ENCODE data around the gene TSGA10IP. TPM values are rescaled to one million over a fixed set of nuclear protein-coding genes. Genes with fewer than 3 reads are reported as not detected.

The TSGA10IP gene
- not detected in 2 replicates for total RNA-seq

DNA sequence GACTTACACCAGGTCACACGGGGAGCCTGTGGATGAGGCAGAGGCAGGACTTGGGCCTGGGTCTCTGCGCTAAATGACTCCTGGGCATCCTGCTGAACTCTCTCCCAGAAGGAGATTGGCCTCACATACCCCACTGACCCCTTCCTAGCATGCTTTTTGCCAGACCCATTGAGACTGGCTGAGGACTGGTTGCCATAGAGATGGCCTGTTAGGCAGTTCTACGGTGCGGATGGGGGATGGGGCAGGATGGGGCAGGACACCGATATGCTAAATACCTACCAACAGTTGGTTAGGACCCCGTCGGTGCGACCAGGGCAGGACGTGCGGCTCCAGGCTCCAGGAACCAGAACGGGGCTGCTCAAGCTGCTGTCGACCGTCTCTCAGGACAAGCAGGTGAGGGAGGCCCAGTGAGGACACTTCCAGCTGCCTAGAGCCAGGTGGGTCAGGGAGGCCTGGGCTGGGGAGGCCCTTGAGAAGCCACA, at the start of gene TSGA10IP:
TSGA10IP (plus strand) TSS at position 51 of the 482 bp plus-strand sequence; CDS start at position 247, 196 bp downstream.

DNA sequence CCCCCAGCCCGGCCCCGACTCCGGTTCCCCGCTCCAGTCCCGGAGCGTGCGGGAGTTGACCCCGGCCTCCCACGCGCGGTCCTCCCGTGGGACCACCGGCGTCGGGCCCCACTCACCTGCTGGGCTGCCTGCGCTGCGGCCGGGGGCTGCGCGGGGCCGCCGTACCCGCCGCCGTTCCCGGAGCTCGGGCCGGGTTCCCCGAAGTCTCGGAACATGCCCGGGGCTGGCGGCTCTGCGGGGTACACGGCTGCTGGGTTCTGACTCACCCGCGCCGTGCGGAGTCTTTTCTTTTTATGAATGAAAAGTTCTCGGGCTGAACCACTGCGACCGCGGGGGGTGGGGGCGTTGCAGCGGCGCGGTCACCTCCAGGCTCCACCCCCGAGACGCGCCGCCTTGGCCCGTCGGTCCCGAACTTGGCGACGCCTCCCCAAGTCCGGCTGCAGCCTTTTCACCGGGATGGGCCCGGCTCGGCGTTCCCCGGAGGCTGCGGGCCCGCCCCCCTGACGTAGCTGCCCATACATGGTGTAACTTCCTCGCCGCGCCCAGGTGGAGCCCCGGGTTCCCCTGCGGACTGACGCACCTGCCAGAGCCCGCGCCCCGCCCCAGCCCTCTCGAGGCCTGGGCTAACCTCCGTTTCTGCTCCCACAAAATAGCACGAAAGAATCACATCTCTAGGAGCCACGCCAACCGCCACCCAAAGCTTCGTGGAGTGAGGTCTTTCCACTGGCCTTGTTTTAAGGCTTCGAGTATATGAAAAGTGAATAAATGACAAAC, 45.0 kb upstream of the TSGA10IP start, which contains the start of gene FOSL1:
FOSL1 (minus strand) TSS at position 264 of the 774 bp plus-strand sequence; CDS start at position 215, 49 bp downstream.

DNA sequence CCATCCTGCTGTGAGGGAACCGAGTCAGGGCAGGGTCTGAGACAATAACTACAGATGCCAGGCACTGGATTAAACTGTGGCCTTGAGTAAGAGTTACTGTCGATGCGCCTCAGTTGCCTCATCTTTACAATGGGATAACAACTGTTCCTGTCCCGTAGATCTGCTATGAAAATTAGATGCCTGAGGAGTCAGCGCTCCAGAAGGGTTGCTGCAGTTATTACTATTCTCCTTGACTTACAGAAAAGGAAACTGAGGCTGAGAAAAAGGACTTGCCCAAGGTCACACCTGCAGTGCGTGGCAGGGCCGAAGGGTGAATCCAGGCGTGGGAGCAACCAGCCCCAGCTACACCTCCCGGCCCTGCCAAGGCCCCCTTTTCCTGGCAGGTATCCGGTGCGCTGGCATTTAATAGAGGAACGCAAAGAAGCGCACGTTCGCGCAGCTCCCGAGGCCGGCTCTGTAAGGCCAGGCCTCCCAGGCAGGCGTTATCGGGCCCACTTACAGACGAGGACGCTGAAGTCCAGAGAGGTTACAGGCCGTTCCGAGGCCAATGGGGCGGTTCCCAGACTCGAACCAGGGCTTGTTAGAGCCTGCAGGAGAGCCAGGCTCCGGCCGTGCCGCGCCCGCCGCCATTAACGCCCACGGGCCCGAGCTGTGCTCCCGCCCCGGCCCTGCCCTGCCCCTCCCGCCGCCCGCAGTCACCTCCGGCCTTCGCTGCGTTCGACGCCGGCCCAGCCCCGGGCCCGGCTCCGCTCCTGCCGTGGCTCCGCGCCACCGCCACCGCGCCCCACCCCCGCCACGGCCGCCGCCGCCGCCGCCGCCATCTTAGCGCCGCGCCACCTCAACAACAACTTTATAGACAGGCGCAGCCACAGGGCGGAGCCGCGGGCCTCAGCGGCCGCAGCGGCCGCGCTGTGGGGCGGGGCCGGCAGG, 26.8 kb upstream of the TSGA10IP start, which contains the start of gene C11orf68:
C11orf68 (minus strand) TSS at position 852 of the 930 bp plus-strand sequence; CDS start at position 821, 31 bp downstream.

DNA sequence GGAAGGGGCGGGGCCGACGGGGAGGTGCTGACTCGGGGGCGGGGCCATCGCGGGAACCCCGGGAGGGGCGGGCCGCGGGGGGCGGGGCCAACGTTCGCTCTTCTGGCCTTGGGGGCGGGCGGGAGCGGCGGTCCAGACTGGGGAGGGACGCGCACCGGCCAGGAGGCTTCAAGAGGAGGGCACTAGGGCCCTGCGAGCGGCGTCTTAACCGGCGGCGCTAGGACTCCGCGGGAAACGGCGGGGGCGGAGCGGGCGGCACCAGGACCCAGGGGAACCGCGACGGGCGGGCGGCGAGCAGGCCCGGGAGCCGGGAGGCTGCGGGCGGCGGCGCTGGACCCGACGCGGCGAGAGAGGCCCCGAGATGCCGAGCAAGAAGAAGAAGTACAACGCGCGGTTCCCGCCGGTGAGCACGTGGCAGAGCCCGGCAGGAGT, 26.1 kb upstream of the TSGA10IP start, which contains the start of gene DRAP1:
DRAP1 (plus strand) TSS at position 286 of the 432 bp plus-strand sequence; CDS start at position 362, 76 bp downstream.

DNA sequence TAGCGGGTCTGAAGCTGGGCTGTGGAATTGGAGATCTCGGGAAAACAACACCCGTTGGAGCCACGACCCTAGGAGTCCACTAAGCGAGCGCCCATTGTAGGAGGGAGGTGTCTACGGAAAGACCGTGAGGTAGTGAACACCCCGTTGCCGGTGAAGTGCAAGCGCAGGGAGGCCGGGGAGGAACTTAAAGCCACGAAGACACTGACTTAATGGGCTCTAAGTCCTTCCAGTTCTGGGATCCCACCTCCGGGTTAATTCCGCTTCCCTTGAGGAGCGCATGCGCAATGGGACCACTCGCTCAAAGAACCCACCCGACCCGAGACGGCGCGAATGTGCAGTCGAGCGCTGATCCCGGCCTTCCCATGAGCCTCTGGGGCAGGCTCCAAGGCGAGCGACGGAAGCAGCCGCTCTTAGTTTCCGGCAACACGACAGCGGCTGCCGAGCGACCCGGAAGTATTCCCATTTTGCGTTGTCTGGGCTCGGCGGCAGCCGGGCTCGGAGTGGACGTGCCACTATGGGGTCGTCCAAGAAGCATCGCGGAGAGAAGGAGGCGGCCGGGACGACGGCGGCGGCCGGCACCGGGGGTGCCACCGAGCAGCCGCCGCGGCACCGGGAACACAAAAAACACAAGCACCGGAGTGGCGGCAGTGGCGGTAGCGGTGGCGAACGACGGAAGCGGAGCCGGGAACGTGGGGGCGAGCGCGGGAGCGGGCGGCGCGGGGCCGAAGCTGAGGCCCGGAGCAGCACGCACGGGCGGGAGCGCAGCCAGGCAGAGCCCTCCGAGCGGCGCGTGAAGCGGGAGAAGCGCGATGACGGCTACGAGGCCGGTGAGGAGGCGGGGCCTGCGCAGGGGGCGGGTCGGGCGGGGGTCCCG, 16.2 kb downstream of the TSGA10IP start, which contains the start of gene SART1:
SART1 (plus strand) TSS at position 468 of the 874 bp plus-strand sequence; CDS start at position 515, 47 bp downstream.

DNA sequence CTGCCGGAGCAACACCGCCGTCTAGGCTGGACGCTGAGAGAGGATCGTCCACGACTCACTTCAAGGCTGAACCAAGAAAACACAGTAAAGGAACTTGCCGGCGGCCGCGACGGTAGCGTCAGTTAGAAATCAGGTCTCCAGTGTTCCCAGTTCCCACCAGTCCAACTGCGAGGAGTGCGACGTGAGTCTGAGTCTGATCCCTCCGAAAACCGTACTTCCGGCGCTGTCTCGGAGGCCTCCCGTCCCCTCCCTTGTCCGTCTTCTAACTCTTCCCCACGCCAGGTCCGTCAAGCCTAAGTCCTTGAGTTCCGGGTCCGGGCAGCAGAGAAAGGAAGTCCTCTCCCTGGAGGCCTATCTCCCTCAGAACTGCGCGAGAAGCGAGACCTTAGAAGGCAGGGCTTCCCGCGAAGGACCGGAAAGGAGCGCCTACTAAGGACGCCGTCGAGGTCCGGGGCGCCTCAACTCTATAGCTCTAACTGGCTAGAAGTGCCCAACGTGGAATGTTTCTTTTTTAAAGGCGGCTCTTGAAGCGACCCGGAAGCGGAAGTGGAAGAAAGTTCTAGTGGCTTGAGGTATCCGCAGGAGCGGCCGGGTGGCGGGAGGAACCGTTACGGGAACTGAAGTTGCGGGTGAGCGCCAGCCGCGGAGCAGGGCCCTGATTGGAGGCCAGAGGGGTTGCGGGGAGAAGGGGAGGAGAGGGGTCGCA, 56.8 kb downstream of the TSGA10IP start, which contains the start of the genes BANF1 and EIF1AD:
BANF1 (plus strand) TSS at position 562 of the 706 bp plus-strand sequence. CDS start 748 bp downstream, outside the sequence.
EIF1AD (minus strand) TSS at position 216 of the 706 bp plus-strand sequence. CDS start 1,768 bp downstream, outside the sequence.

Other genes with a start within 250 kb of the TSGA10IP start
- gene KAT5, start 233.2 kb upstream of the TSGA10IP start, total RNA-seq: 38.9 and 44.5 TPM in 2 replicates
- gene RNASEH2C, start 224.7 kb upstream of the TSGA10IP start, total RNA-seq: 49.0 and 57.3 TPM in 2 replicates
- 20.6 and 21.9 TPM in 2 replicates for gene AP5B1, start 164.5 kb upstream of the TSGA10IP start, total RNA-seq
- gene OVOL1, start 158.4 kb upstream of the TSGA10IP start, total RNA-seq: not detected in 2 replicates
- gene SNX32, start 111.5 kb upstream of the TSGA10IP start, total RNA-seq: 0.10 and 1.6 TPM in 2 replicates
- gene CFL1, start 87.3 kb upstream of the TSGA10IP start, total RNA-seq: 1,256 and 1,560 TPM in 2 replicates
- 53.7 and 62.4 TPM in 2 replicates for gene MUS81, start 85.0 kb upstream of the TSGA10IP start, total RNA-seq
- 22.2 and 40.2 TPM in 2 replicates for gene EFEMP2, start 72.7 kb upstream of the TSGA10IP start, total RNA-seq
- gene CTSW, start 65.6 kb upstream of the TSGA10IP start, total RNA-seq: 0.33 TPM in 1 of 2 replicates, not detected in the other
- 136 and 187 TPM in 2 replicates for gene FIBP, start 57.0 kb upstream of the TSGA10IP start, total RNA-seq
- 75.8 and 112 TPM in 2 replicates for gene CCDC85B, start 54.8 kb upstream of the TSGA10IP start, total RNA-seq
- 32.1 and 39.5 TPM in 2 replicates for gene FOSL1, start 45.1 kb upstream of the TSGA10IP start, total RNA-seq
- gene C11orf68, start 26.4 kb upstream of the TSGA10IP start, total RNA-seq: 24.7 and 28.1 TPM in 2 replicates
- 108 and 111 TPM in 2 replicates for gene DRAP1, start 26.1 kb upstream of the TSGA10IP start, total RNA-seq
- 29.2 and 33.6 TPM in 2 replicates for gene SART1, start 16.3 kb downstream of the TSGA10IP start, total RNA-seq
- 36.3 and 36.4 TPM in 2 replicates for gene EIF1AD, start 56.7 kb downstream of the TSGA10IP start, total RNA-seq
- gene BANF1, start 57.0 kb downstream of the TSGA10IP start, total RNA-seq: 29.4 and 35.5 TPM in 2 replicates
- not detected in 2 replicates for gene CST6, start 66.5 kb downstream of the TSGA10IP start, total RNA-seq
- gene CATSPER1, start 81.0 kb downstream of the TSGA10IP start, total RNA-seq: 0.10 and 0.33 TPM in 2 replicates
- 0.65 TPM in 1 of 2 replicates, not detected in the other for gene GAL3ST3, start 103.7 kb downstream of the TSGA10IP start, total RNA-seq
- gene SF3B2, start 106.9 kb downstream of the TSGA10IP start, total RNA-seq: 173 and 231 TPM in 2 replicates
- gene PACS1, start 124.8 kb downstream of the TSGA10IP start, total RNA-seq: 32.7 and 47.4 TPM in 2 replicates